ENCODE results near the gene CYLD.

- no peak for TF ChIP-seq EZH2 (IDR thresholded peaks at IDR 0.05; ENCODE audit: insufficient read depth, poor library complexity, severe bottlenecking)
- TF ChIP-seq EZH2phosphoT487 (IDR thresholded peaks at IDR 0.05; ENCODE audit: insufficient read depth, low read depth), result no peak
Measured at GRCh38 chr16:50704245-50704644, 37.6 kb upstream of the CYLD start.
